GM10847 (cell line): ENCODE measurements around the gene PLXNB2.

ENCODE experiments used
- POLR2A ChIP-seq: IDR thresholded peaks from 2 replicates; pipeline ENCODE4 v1.6.1; 2011; ENCODE audit not compliant: insufficient read length; ENCODE audit errors: extremely low read depth

Gene PLXNB2

DNA sequence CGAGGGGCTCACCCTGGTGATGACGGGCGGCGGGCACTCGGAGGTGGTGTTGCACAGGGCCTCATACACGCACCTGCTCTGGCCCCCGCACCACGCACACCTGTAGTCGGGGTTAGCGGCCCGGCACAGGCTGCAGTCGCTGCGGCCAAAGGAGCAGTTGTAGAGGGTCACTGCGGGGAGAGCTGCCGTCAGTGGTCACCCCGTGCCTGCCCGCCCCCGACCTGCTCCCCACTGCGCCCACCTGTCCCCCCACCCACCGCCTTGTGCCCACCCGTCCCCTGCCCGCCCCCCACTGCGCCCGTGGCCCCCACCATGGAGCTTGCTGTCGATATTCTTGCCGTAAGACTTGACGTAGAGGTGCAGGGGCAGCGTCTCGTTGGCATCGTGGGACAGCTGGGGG lies 23.6 kb downstream of the PLXNB2 start:
- no peak for TF ChIP-seq POLR2A

DNA sequence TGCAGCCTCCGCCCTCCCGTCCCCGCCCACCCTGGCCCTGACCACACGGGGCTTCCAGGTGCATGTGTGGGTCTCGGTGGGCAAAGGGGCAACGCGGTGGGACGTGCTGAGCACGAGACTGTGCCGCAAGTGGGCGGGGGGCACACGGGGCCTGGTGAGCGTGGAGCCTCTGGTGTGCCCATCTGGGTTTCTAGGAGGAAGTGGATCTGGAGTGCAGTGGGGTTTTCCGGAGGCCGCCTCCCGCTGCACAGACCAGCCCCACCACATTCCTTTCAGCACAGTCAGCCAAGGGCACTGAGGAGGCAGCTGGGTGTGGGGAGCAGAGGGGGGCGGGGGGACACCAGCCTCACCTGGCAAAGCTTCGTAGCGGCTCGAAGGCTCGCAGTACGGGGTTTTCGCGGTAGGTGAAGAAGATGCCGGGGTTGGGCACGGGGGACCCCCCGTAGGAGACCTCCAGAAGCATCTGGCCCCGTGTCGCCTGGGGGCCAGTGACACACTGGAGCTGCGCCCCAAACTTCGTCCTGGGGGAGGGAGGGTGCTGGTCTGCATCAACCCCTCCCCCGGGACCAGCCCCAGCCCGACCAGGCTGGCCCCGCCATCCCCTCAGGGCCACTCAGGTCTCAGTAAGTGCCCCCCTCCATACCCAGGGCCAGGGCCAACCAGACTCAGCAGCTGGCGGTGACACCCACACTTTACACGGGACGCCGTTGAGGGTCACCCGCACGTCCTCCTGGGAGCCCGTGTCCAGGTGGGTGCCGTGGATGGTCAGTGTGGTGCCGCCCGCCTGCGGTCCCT lies 24.9 kb downstream of the PLXNB2 start:
- no peak for TF ChIP-seq POLR2A

DNA sequence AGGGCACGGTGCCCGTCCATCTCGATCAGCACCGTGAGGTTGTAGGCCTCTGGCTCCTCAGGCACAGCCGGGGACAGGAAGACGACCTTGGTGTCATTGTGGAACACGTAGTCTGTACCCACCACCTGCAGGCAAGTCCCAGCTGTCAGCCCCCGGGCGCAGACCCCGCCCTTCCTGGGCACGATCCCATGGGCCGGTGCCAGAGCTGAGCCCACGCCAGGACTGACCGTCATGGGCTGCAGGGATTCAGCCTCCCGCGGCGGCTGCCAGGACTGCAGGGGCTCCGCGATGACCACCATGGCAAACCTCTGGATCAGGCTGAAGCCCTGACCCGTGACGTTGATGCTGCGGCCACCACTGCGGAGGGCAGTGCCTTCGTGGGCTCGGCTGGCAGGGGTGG lies 25.5 kb downstream of the PLXNB2 start:
- no peak for TF ChIP-seq POLR2A

DNA sequence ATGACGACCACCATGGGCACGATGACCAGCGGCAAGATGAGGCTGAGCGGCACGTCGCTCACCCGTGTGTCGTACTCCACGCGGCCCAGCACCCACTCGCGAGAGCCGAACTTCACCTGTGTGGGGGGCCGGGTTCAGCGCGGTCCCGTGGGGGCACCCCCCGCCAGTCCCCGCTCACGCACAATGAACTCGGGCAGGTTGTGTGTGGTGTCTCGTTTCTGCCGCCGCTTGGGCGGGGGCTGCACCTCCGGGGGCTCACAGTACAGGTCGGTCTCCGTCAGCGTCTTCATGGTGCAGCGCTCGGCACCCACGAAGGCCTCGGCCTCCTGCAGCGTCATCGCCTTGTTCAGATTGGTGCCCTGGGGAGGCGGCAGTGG lies 26.1 kb downstream of the PLXNB2 start:
- no peak for TF ChIP-seq POLR2A

DNA sequence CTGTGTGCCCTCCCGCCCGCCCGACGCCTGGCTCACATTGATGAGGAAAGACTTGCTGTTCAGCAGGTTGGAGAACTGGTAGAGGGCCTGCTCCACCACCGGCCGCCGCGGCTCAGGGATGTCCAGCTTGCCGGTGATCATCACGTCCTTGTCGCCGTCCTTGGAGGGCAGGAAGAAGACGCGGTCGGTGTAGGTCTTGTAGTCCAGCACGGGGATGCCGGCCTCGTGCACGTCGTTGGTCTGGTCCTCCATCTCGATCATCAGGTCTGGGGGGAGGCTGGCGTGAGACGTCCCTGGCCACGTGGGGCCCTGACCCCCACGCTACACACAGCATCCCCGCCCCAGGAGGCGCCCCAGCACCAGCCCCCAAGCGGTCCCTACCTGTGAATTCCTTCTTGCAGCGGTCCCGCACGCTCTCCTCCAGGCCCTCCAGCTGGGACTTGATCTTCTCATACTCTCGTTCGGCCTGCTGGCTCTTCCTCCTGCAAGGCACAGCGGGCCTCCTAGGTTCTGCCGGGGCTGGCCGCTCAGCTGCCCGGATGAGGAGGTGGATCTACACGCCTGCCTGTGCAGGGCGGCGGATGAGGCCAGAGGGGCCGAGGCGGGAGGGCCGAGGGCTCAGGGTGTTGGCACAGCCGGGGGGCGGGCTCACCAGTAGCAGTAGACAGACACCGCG lies 26.6 kb downstream of the PLXNB2 start:
- TF ChIP-seq POLR2A, result no peak

DNA sequence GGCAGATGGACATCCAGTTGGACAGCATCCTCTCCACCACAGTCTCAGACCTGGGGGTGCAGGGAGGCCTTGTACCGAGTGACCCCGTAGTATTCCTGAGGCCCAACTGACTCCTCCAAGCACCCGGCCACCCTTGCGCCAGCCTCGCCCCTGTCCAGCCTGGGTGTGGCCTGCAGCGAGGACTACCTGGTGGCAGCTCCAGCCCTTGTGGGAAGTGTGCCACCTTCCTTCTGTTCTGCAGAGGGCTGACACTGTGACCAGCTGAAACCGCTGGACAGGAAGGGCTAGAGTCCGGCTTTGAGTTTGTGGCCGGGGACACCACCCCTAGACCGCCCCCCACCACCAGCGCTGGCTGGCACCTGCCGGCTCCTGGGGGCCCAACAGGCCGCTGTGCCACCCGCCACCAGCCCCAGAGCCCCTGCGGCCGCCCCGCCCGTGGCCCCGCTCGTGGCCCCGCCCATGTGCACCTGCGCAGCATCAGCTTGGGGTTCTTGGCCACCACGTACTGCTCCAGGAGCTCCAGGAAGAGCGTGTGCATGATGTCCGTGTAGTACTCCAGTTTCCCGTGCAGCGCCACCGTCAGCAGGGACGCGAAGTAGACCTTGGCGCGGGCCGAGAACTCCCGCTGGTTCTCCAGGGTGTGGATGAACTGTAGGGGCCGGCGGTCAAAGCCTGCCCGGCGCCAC lies 27.3 kb downstream of the PLXNB2 start:
- no peak for TF ChIP-seq POLR2A

DNA sequence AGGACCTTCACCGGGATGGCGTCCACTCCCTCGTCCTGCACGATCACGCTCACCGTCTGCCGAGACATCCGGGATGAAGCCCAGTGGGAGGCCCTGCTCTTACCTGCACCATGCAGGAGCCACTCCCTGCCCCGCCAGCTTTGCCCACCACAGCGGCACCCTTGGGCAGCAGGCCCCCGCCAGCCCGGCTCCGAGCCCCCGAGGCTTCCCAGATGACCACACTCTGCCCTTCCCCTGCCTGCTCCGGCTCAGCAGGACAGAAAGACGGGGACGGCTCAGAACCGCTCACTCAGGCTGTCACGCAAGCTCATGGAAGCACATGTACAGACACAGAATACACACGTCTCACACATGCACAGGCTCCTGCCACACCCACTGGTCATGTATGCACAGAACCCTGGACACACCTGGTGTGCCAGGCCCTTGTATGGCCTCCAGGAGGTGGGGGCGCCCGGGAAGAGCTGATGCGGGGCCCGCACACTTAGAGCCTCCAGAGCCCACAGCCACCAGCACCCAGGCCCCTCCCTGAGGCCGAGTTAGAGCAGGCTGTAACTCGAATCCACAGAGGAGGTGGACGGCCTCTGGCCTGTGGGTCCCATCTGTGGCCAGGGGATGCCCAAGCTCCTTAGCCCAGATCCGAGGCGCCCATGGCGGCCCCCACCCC lies 28.4 kb downstream of the PLXNB2 start:
- TF ChIP-seq POLR2A, result no peak

DNA sequence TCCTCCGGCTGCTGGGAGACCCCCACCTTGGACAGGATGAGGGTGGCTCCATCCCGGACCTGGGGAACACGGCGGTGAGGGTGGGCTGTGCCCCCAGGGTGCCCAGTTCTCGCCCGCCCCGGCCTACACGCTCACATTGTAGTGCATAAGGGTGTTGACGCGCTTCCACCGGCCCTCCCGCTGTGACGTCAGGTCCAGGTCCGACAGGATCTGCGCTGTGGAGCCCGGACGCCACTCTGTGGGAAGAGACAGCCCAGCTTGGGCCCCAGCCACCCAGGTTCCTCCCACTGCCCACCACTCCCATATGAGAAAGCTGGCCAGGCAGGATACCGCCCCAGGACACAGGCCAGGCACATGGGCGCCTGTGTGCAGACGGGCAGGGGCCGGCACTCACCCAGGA lies 29.0 kb downstream of the PLXNB2 start:
- TF ChIP-seq POLR2A, result no peak

DNA sequence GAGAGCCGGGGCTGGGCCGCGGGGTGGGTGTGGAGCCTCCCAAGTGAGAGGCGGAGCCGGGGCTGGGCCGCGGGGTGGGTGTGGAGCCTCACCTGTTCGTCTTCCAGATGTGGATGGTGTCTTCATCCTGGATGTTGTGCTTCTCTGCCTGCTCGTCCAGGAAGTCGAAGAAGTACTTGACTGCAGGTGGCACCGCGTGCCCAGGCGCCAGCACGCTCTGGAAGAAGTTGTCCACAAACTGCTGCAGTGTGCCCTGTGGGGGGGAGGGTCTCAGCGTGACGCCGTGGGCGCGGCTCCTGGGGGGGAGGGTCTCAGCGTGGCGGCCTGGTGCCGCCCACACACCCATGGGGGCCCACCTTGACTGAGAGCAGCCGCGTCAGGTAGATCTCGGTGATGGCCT lies 29.7 kb downstream of the PLXNB2 start:
- TF ChIP-seq POLR2A, result no peak

DNA sequence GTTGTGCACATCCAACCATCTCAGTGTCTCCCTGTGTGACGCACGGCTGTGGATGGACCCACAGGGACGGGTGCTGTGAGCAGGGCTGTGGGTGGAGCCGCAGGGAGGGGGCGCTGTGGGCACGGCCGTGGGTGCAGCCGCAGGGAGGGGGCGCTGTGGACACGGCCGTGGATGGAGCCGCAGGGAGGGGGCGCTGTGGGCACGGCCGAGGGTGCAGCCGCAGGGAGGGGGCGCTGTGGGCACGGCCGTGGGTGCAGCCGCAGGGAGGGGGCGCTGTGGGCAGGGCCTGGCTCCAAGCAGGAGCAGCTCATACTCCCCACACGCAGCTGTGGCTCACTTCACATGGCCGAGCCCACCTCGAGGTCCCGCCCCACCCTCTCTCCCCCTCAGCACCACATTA lies 31.3 kb downstream of the PLXNB2 start:
- TF ChIP-seq POLR2A, result no peak

DNA sequence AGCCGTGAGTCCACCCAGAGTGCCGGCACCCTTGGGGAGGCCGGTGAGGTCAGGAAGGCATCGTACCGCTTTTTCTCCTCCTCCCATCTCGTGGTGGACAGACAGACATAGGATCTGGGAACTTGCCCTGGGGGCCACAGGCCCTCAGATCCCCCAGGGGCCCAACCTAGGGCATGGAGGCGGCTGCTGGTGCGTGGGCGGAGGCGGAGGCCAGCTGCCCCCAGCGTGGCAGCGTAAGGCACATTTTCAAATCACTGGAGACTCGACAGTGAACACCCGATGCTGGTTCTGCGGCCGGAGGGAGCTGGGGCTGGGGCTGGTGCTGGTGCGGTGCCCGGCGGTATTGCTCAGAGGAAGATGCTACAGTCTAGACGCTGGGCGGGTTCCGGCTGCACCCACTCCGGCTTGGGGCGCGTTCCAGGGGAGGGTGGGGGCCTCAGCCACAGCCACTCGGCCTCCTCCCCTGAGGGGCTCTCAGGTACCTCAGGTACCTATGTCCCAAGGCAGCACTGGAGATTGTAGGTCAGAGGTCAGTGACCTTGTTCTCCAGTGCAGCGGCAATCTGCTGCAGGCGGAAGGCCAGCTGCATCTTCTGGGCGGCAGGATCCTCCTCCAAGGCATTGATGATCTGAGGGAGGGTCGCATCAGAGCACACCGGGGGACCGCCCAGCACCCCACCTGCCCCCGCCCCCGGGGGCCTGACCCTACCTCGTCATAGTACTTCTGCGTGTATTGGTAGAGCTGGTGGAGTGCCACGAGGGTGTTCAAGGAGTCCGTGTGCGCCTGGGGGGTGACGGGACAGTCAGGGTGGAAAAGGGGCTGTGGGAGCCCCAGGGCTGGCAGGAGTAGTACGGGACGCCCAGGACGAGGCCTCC lies 32.0 kb downstream of the PLXNB2 start:
- no peak for TF ChIP-seq POLR2A

DNA sequence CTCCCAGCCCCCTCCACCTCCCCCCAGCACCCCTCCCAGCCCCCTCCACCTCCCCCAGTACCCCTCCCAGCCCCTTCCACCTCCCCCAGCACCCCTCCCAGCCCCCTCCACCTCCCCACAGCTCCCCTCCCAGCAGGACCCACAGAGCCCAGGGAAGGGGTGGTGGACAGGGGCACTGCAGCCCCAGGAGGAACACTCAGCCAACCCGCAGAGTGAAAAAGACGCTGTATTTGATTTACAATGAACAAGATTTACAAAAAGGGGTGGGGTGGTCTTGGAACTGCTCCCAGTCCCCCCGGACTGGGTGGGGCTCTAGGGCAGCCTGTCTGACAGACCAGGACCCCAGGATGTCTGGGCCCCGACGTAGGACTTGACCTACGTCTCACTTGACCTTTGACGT lies 32.7 kb downstream of the PLXNB2 start:
- TF ChIP-seq POLR2A, result no peak

DNA sequence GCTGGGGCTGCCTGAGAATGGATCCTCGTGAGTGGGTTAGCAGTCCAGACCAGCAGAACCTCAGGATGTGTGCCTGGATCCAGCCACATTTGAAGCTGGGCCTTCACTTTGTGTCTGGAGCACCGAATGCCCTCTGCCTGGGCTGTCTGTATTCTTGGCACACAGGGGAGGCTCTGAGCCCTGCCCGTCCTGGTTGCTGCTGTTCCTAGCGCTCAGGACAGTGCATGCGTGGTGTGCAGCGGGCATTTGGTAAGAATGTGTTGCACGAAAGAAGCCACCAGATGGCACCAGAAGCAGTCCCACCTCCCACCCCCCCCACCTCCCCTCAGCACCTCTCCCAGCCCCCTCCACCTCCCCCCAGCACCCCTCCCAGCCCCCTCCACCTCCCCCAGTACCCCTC lies 33.1 kb downstream of the PLXNB2 start:
- no peak for TF ChIP-seq POLR2A

DNA sequence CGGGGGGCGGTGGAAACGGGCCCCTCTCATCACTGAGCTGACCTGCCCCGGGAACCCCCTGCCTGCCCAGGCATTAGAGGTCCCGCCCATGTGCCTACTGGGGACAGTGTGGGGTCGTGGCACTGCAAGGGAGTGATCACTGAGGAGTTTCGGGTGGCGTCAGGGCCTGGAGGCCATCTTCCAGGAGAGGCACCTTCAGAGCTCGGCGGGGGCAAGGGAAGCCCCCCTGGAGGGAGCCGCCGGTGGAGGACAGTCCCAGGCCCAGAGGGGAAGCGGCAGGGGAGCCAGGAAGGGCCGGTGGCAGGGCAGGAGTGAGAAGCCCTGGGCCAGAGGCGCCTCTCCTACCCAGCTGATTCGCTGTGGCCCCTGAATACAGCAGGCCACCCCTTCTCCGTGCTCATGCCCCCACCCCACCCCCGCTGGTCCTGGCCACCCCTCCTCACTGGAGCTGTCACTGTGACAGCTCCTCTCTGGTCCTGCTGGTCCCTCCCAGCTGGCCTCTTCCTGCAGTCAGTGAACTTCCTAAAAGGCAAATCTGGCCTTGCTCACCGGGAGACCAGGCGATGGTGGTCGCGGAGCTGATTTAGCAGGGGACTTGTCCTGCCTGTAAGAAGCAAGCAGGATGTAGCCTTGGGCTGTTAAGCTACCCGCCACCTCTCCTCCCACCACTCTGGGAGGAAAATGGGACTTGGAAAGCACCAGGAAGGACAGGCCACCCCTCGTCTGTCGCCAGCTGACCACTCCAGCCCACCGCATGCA lies 35.2 kb downstream of the PLXNB2 start:
- TF ChIP-seq POLR2A, result no peak
